K562 (cell line): ENCODE measurements around the gene C1orf116. TPM values are rescaled to one million over a fixed set of nuclear protein-coding genes. Genes with fewer than 3 reads are reported as not detected.

ENCODE experiments used
- ESRRA ChIP-seq: fragments of 450-650 bp; IDR thresholded peaks from 2 replicates; pipeline ENCODE4 v1.6.1; 2014; ENCODE audit warnings: low read depth, mild to moderate bottlenecking, moderate library complexity, borderline replicate concordance
- KLF10 ChIP-seq: fragments of 250-450 bp; sonication (Bioruptor Pico); IDR thresholded peaks from 2 replicates; pipeline ENCODE4 v1.6.1; 2021; ENCODE audit warnings: matching md5 sums
- MEIS2 ChIP-seq: fragments of 450-650 bp; IDR thresholded peaks from 2 replicates; pipeline ENCODE4 v1.6.1; 2014; ENCODE audit warnings: mild to moderate bottlenecking; ENCODE audit not compliant: partially characterized antibody
- PTTG1 ChIP-seq: fragments of 450-650 bp; IDR thresholded peaks from 2 replicates; pipeline ENCODE4 v1.6.1; 2016; ENCODE audit warnings: low read depth, mild to moderate bottlenecking, missing genetic modification characterization, missing compliant biosample characterization
- RREB1 ChIP-seq: fragments of 250-450 bp; sonication (Bioruptor Pico); IDR thresholded peaks from 2 replicates; pipeline ENCODE4 v1.4.0; 2020
- SOX6 ChIP-seq: fragments of 450-650 bp; IDR thresholded peaks from 2 replicates; pipeline ENCODE4 v1.6.1; 2014; ENCODE audit warnings: mild to moderate bottlenecking
- ZNF780A ChIP-seq: fragments of 250-450 bp; sonication (Bioruptor Pico); IDR thresholded peaks from 2 replicates; pipeline ENCODE4 v1.5.0; 2021; ENCODE audit warnings: mild to moderate bottlenecking
- polyA plus RNA-seq, 8 experiments: library from polyadenylated mRNA; depleted of rRNA in 4 of 8; stranded (reverse) in 5 of 8; unstranded in 3 of 8; fragments of >200 nt; fragmentation: Nextera tagmentation in 2 of 8; fragmentation: Illumina TruSeq in 1 of 8; extraction: Ambion mirVana in 2 of 8; extraction: Trizol in 1 of 8; gene quantifications; 2 replicates each; pipeline versions ENCODE4 v1.2.1 to v1.2.3, GENCODE V29; 2011 to 2014; ENCODE audit warnings: inconsistent platforms in 1 of 8, missing spikeins in 1 of 8
- total RNA-seq, 7 experiments: library from RNA; depleted of rRNA in 6 of 7; stranded (reverse); fragments of >200 nt in 6 of 7; fragmentation: Illumina TruSeq in 2 of 7; extraction: Trizol in 2 of 7; gene quantifications; 2 replicates each; pipeline versions ENCODE4 v1.2.1 to v1.2.3, GENCODE V29; 2011 to 2021; ENCODE audit warnings: low replicate concordance in 1 of 7
- TF ChIP-seq, protein P1 (sequence below), 3 experiments: fragments of 200-800 bp in 1 of 3; fragments of 250-450 bp in 1 of 3; fragments of 450-650 bp in 1 of 3; sonication (Bioruptor Pico) in 1 of 3; sonication (Bioruptor generic) in 1 of 3; formaldehyde crosslinking in 1 of 3; IDR thresholded peaks; 2 replicates each; pipeline versions ENCODE4 v1.6.1 to v1.8.0; 2016 to 2022; ENCODE audit warnings: mild to moderate bottlenecking in 2 of 3, missing genetic modification characterization in 2 of 3, missing compliant biosample characterization in 1 of 3, moderate library complexity in 1 of 3

The C1orf116 gene
- total and polyA plus RNA-seq, 9 of the 15 experiments (the other 6 are each of a cell fraction or from before 2014, with no cell fraction given), result 0.62 to 3.0 (median 0.95) TPM

DNA sequence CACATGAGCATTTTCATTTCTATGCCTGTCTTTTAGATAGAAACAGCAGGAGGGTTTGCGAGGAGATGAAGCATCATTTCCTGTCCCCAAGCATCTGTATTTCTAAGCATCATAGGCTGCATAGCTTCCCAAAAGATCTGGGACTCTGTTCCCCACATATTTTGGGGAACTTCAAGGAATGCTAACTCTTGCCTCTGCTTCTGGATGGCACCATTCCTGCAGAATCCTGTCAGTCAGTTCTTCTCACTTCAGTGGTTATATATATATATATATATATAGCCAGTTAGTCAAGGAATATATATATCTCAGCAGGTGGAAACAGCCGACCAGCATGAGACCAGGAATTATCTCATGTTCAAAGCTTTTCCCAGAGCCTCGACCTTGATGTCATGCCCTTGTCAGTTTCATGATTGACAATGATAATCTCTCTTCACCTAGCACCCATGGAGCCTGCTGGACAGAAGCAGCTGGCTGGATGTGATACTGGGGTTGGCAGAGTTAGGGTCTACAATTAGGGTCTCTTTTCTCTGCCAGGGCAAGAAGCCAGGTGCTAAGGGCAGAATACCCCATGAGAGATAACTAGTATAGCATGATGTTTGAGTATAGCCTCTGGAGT, 22.9 kb upstream of the C1orf116 start (continued):
- TF ChIP-seq, protein P1, sequence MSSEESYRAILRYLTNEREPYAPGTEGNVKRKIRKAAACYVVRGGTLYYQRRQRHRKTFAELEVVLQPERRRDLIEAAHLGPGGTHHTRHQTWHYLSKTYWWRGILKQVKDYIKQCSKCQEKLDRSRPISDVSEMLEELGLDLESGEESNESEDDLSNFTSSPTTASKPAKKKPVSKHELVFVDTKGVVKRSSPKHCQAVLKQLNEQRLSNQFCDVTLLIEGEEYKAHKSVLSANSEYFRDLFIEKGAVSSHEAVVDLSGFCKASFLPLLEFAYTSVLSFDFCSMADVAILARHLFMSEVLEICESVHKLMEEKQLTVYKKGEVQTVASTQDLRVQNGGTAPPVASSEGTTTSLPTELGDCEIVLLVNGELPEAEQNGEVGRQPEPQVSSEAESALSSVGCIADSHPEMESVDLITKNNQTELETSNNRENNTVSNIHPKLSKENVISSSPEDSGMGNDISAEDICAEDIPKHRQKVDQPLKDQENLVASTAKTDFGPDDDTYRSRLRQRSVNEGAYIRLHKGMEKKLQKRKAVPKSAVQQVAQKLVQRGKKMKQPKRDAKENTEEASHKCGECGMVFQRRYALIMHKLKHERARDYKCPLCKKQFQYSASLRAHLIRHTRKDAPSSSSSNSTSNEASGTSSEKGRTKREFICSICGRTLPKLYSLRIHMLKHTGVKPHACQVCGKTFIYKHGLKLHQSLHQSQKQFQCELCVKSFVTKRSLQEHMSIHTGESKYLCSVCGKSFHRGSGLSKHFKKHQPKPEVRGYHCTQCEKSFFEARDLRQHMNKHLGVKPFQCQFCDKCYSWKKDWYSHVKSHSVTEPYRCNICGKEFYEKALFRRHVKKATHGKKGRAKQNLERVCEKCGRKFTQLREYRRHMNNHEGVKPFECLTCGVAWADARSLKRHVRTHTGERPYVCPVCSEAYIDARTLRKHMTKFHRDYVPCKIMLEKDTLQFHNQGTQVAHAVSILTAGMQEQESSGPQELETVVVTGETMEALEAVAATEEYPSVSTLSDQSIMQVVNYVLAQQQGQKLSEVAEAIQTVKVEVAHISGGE (CRISPR knock-in tag; IDR thresholded peaks at IDR 0.05), result no peak
- TF ChIP-seq MEIS2 (peak; percentile 79), PTTG1 (tag) (no peak), ZNF780A (CRISPR knock-in tag) (no peak), ESRRA (peak; percentile 52; the same call in 1 of the 2 replicates), RREB1 (no peak), KLF10 (CRISPR knock-in tag) (no peak), SOX6 (no peak)
